GM12891 (cell line): Measurements from ENCODE around the gene TCP11.

Experiments
- DNase-seq: peaks from one replicate; pipeline ENCODE4 v3.0.0; 2011; ENCODE audit warnings: low spot score; ENCODE audit not compliant: insufficient read length
- FAIRE-seq: peaks from 2 replicates; lab custom pipeline; 2011; peaks lifted over from hg19 to GRCh38; lab: Jason Lieb, UNC
- PAX5 ChIP-seq: IDR thresholded peaks from 2 replicates; pipeline ENCODE4 v1.6.1; 2011; ENCODE audit warnings: low read length, moderate library complexity, mild to moderate bottlenecking; ENCODE audit not compliant: insufficient read depth, severe bottlenecking
- POLR2A ChIP-seq: IDR thresholded peaks from 2 replicates; pipeline ENCODE4 v1.6.1; 2011; ENCODE audit warnings: low read depth, low read length, control low read depth
- POLR2AphosphoS5 ChIP-seq: IDR thresholded peaks from 2 replicates; pipeline ENCODE4 v1.6.1; 2011; ENCODE audit warnings: low read depth, low read length, control low read depth
- POU2F2 ChIP-seq: IDR thresholded peaks from 2 replicates; pipeline ENCODE4 v1.6.1; 2011; ENCODE audit warnings: low read depth, mild to moderate bottlenecking, control low read depth, low read length, moderate library complexity
- SPI1 ChIP-seq: IDR thresholded peaks from 2 replicates; pipeline ENCODE4 v1.6.1; 2011; ENCODE audit warnings: low read depth, low read length, control low read depth
- TAF1 ChIP-seq: IDR thresholded peaks from 2 replicates; pipeline ENCODE4 v1.6.1; 2011; ENCODE audit warnings: low read depth, low read length, control low read depth

Gene TCP11

GRCh38 chr6:35078226-35078850, 62.8 kb downstream of the TCP11 start:
- FAIRE-seq = no peak
- TF ChIP-seq SPI1 (no peak), POLR2A (no peak), TAF1 (no peak), POLR2AphosphoS5 (no peak), POU2F2 (no peak), PAX5 (no peak)
- DNase-seq = no peak

- DNase-seq (no peak), FAIRE-seq (no peak)
- TF ChIP-seq POU2F2 (no peak), SPI1 (no peak), PAX5 (no peak), POLR2A (no peak), TAF1 (no peak), POLR2AphosphoS5 (no peak)
These were observed 63.4 kb downstream of the TCP11 start for GRCh38 chr6:35077713-35078105.

GRCh38 chr6:35076997-35077712, 64.0 kb downstream of the TCP11 start:
- no peak for TF ChIP-seq POU2F2
- TF ChIP-seq POLR2AphosphoS5 = no peak
- TF ChIP-seq TAF1 = no peak
- TF ChIP-seq PAX5 = no peak
- no peak for TF ChIP-seq SPI1
- TF ChIP-seq POLR2A = no peak
- FAIRE-seq = no peak
- no peak for DNase-seq

GRCh38 chr6:35073766-35074471, 67.2 kb downstream of the TCP11 start:
- TF ChIP-seq POLR2AphosphoS5 (no peak), POU2F2 (no peak), POLR2A (no peak), TAF1 (no peak), SPI1 (no peak), PAX5 (no peak)

GRCh38 chr6:35073211-35073610, 67.9 kb downstream of the TCP11 start:
- FAIRE-seq (no peak), DNase-seq (no peak)
- TF ChIP-seq PAX5 (no peak), POLR2AphosphoS5 (no peak), POLR2A (no peak), SPI1 (no peak), POU2F2 (no peak), TAF1 (no peak)

More at GRCh38 chr6:35073766-35074471, 67.2 kb downstream of the TCP11 start:
- DNase-seq (no peak), FAIRE-seq (no peak)

GRCh38 chr6:35072698-35073055, 68.5 kb downstream of the TCP11 start:
- no peak for TF ChIP-seq POLR2A
- no peak for TF ChIP-seq TAF1
- TF ChIP-seq PAX5 = no peak
- no peak for TF ChIP-seq POU2F2
- no peak for TF ChIP-seq SPI1
- TF ChIP-seq POLR2AphosphoS5 = no peak
- no peak for FAIRE-seq
- DNase-seq = no peak

- FAIRE-seq (no peak), DNase-seq (no peak)
- no peak for TF ChIP-seq POU2F2
- TF ChIP-seq POLR2A = no peak
- TF ChIP-seq PAX5 = no peak
- no peak for TF ChIP-seq POLR2AphosphoS5
- TF ChIP-seq TAF1 = no peak
- no peak for TF ChIP-seq SPI1
These were observed 69.0 kb downstream of the TCP11 start for GRCh38 chr6:35072051-35072697.

- no peak for DNase-seq
- no peak for FAIRE-seq
- TF ChIP-seq POLR2A (no peak), POU2F2 (no peak), PAX5 (no peak), TAF1 (no peak), SPI1 (no peak), POLR2AphosphoS5 (no peak)
These were observed 69.7 kb downstream of the TCP11 start for GRCh38 chr6:35071347-35071994.

GRCh38 chr6:35070111-35070510, 71.0 kb downstream of the TCP11 start:
- no peak for TF ChIP-seq POLR2A
- TF ChIP-seq TAF1 = no peak
- no peak for TF ChIP-seq POU2F2
- no peak for TF ChIP-seq PAX5
- no peak for TF ChIP-seq SPI1
- TF ChIP-seq POLR2AphosphoS5 = no peak
- no peak for DNase-seq
- no peak for FAIRE-seq
